HG03103 (cell line): Measurements from ENCODE around the gene IFNAR2.

Experiments used
- ATAC-seq: cut with Tn5 transposase; IDR thresholded peaks from one replicate; pipeline ENCODE4 v1.9.1; 2021; ENCODE audit warnings: low read depth; ENCODE audit not compliant: unreplicated experiment

The IFNAR2 gene

GRCh38 chr21:33266050-33266788, 36.5 kb downstream of the IFNAR2 start, which contains the start of gene IL10RB:
Gene IL10RB, plus strand, starts transcription at chr21:33266367. Its CDS starts 99 bp downstream, at chr21:33266466.
- no peak for ATAC-seq

DNA sequence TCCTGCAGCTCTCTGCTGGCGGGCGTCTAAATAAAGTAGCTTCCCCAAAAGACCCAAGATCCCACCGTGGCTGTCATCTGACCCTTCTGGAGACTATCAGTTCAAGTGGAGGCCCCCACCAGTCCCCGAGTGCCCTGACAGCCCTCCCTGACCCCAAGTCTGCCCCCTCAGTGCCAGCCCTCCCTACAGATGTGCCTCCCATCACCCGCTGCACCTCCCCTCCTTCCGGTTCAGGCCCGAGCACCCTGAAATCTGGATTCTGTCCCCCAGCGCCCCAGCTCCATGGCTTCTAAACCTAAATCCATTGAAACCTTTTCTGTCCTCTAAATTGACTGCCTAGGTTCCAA, 37.0 kb downstream of the IFNAR2 start:
- no peak for ATAC-seq

- ATAC-seq: no peak
Observed at GRCh38 chr21:33267250-33267649, 37.5 kb downstream of the IFNAR2 start.

DNA sequence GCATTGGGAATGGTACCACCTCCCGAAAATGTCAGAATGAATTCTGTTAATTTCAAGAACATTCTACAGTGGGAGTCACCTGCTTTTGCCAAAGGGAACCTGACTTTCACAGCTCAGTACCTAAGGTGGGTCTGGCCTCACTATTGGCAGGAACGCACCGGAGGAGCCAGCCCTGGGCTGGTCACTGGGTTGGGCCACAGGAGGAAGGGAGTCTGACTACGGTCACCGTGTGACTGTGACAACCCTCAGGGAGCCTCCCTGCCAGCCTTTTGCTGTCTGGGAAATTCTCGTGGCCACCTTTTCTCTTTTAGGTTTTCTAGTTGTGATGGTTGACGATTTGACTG, 38.6 kb downstream of the IFNAR2 start:
- peak; percentile 11 for ATAC-seq

- ATAC-seq: peak; percentile 70
Observed at GRCh38 chr21:33268737-33269441, 39.2 kb downstream of the IFNAR2 start.

GRCh38 chr21:33270986-33271385, 41.2 kb downstream of the IFNAR2 start:
- ATAC-seq: no peak

DNA sequence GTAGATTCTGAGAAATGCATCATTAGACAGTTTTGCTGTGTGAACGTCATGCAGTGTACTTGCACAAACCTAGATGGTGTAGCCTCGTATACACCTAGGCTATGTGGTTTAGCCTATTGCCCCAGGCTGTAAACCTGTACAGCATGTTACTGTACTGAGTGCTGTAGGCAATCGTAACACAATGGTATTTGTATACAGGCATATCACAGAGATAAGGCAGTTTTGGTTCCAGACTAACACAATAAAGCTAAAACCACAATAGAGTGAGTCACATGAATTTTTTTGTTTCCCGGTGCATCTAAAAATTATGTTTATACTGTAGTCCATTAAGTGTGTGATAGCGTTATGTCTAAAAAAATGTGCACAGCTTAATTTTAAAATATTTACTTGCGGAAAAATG, 43.3 kb downstream of the IFNAR2 start:
- no peak for ATAC-seq

DNA sequence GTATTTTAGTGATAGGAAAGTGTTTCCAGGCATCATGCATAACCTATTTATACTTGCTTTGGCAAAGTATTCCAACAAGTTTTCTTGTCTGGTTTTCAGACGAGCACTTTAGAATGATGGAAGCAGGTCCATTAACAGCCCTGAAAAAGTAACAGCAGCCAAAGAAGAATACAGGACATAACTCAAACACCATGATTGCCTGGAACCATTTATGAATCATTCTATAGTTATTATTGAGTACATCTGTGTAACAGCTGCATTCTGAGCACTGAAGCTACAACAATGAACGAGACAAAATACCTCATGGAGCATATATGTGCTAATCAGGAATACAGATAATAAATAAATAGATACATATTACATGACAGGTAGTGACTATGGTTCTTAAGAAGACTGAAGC, 49.0 kb downstream of the IFNAR2 start:
- ATAC-seq: no peak

DNA sequence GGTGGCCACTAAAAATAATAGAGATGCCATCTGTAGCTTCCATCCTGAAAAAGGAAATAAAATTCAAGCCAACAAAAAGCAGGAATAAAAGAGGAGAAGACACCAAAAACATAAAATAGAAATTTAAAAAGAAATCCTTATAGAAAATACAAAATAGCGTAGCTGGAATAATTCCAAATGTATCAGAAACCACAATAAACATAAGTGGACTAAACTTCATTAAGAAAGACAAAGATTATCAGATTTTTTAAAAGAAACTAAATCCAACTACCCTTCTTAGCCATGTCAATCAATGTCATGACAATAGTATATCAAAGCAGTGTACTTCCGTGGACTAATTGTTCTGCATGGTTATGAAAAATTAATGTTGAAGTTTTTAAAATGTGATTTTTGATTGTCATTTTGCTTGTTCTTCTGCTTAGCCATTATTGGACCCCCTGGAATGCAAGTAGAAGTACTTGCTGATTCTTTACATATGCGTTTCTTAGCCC, 49.6 kb downstream of the IFNAR2 start:
- ATAC-seq: no peak
